HCT116 (cell line): Measurements from ENCODE around the gene PACRG.

Experiments used
- EGR1 ChIP-seq: IDR thresholded peaks from 2 replicates; pipeline ENCODE4 v1.6.1; 2012; ENCODE audit warnings: low read depth
- EZH2 ChIP-seq: fragments of 200-600 bp; sonication (generic); IDR thresholded peaks from 2 replicates; pipeline ENCODE4 v1.6.1; 2017; ENCODE audit warnings: antibody characterized with exemption, mixed run types
- EZH2phosphoT487 ChIP-seq: fragments of 200-600 bp; IDR thresholded peaks from 2 replicates; pipeline ENCODE4 v1.6.1; 2018; ENCODE audit warnings: antibody characterized with exemption, borderline replicate concordance
- POLR2A ChIP-seq: IDR thresholded peaks from 2 replicates; pipeline ENCODE4 v1.7.0; 2011; ENCODE audit warnings: borderline replicate concordance; ENCODE audit not compliant: insufficient read depth, insufficient read length; ENCODE audit errors: extremely low read depth
- TF ChIP-seq, protein P1 (sequence below), 3 experiments: fragments of 200-600 bp in 1 of 3; sonication (generic) in 1 of 3; IDR thresholded peaks in 2 of 3; conservative IDR thresholded peaks in 1 of 3; 2 replicates each; pipeline ENCODE4 v1.5.1; 2012 to 2017; ENCODE audit warnings: low read depth in 2 of 3, low read length in 2 of 3, antibody characterized with exemption in 1 of 3, borderline replicate concordance in 1 of 3, control low read depth in 1 of 3, mild to moderate bottlenecking in 1 of 3, mixed read lengths in 1 of 3, mixed run types in 1 of 3, moderate library complexity in 1 of 3; ENCODE audit not compliant: insufficient read depth in 1 of 3
- TF ChIP-seq, protein P2 (sequence below): IDR thresholded peaks from 2 replicates; pipeline ENCODE4 v1.6.1; 2012

DNA sequence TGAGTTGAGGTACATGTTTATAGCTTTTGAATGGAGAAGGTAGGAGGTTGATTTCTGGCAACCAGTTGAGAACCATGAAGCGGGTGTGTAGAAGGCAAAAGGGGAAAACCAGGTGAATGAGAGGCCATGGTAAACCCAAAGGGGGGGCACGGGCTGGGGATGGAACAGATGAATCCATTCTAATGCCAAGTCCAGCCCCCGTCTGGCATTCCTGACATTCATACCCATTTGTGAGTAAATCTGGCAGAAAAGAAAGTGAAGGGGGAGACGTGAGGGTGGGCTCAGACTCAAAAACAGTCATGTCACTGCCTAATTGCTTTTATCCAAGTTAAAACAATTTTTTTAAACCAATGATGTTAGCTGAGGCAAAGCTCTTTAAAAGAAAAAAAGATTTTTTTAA, 513.9 kb downstream of the PACRG start:
- TF ChIP-seq, protein P1, sequence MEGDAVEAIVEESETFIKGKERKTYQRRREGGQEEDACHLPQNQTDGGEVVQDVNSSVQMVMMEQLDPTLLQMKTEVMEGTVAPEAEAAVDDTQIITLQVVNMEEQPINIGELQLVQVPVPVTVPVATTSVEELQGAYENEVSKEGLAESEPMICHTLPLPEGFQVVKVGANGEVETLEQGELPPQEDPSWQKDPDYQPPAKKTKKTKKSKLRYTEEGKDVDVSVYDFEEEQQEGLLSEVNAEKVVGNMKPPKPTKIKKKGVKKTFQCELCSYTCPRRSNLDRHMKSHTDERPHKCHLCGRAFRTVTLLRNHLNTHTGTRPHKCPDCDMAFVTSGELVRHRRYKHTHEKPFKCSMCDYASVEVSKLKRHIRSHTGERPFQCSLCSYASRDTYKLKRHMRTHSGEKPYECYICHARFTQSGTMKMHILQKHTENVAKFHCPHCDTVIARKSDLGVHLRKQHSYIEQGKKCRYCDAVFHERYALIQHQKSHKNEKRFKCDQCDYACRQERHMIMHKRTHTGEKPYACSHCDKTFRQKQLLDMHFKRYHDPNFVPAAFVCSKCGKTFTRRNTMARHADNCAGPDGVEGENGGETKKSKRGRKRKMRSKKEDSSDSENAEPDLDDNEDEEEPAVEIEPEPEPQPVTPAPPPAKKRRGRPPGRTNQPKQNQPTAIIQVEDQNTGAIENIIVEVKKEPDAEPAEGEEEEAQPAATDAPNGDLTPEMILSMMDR (IDR thresholded peaks at IDR 0.05 in 2 of 3, conservative IDR thresholded peaks at IDR 0.05 in 1 of 3; ENCODE audit: borderline replicate concordance in 1 of 3, insufficient read depth in 1 of 3, low read depth in 2 of 3, low read length in 2 of 3) = no peak
- TF ChIP-seq, protein P2, sequence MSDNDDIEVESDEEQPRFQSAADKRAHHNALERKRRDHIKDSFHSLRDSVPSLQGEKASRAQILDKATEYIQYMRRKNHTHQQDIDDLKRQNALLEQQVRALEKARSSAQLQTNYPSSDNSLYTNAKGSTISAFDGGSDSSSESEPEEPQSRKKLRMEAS = no peak
- no peak for TF ChIP-seq EZH2
- TF ChIP-seq EGR1 = no peak
- TF ChIP-seq POLR2A = no peak
- no peak for TF ChIP-seq EZH2phosphoT487
